HCT116 (cell line): ENCODE results near the gene BRDT. TPM values are rescaled to one million over a fixed set of nuclear protein-coding genes. Genes with fewer than 3 reads are reported as not detected.
A peak's percentile ranks its signal among the peaks of the same experiment; 100 is the strongest.

Experiments used
- ATAC-seq: fragments of 200-7000 bp; cut with Tn5 transposase; 2 replicates; pipeline ENCODE4 v1.9.1; 2020; ENCODE audit warnings: mild to moderate bottlenecking, moderate library complexity
- BruUV-seq: library from RNA; stranded (reverse); fragments of 400-500 nt; replicated peaks from 2 replicates; lab custom pipeline; 2021; lab: Mats Ljungman, UMichigan
- CTCF ChIA-PET: fragments of 300-600 bp; sonication (Branson Sonifier 250); formaldehyde crosslinking; loops from one replicate; lab custom pipeline; 2021; ENCODE audit warnings: antibody characterized with exemption; lab: Charles Lee
- POLR2A ChIA-PET: fragments of 300-600, 350-600 bp; sonication (Branson Sonifier 250); formaldehyde crosslinking; loops from one replicate; lab custom pipeline; 2021; ENCODE audit warnings: antibody characterized with exemption; lab: Charles Lee
- RAD21 ChIA-PET, 2 experiments: fragments of 300-600 bp; sonication (Branson Sonifier 250); formaldehyde crosslinking; loops; one replicate each; lab custom pipeline; 2023; ENCODE audit warnings: low total read pairs in 2 of 2; ENCODE audit not compliant: uncharacterized antibody in 2 of 2, unreplicated experiment in 2 of 2, low non-redundant PET in 1 of 2; lab: Charles Lee
- DNase-seq: peaks from one replicate; pipeline ENCODE4 v3.0.0-alpha.2; 2010; ENCODE audit warnings: low read depth, low spot score
- H2AFZ ChIP-seq: fragments of 200-600 bp; shearing (Covaris generic), sonication (generic); 2 replicates; pipeline ENCODE4 v1.6.1; 2017; ENCODE audit warnings: low read depth, mixed run types, mixed read lengths, antibody characterized with exemption, low read length; ENCODE audit not compliant: poor library complexity, severe bottlenecking
- H3K27ac ChIP-seq: 2 replicates; pipeline ENCODE4 v1.5.1; 2012; ENCODE audit warnings: low read depth, low read length
- H3K27me3 ChIP-seq: fragments of 200-600 bp; sonication (generic); 2 replicates; pipeline ENCODE4 v1.6.1; 2016; ENCODE audit warnings: mixed run types, low read length, mixed read lengths; ENCODE audit not compliant: insufficient read depth
- H3K36me3 ChIP-seq, 2 experiments: fragments of 200-500 bp in 1 of 2; fragments of 200-600 bp in 1 of 2; sonication (Bioruptor generic) in 1 of 2; sonication (generic) in 1 of 2; 2 replicates each; pipeline versions ENCODE4 v1.5.1 to v1.6.1; 2014 to 2016; ENCODE audit warnings: low read length in 2 of 2, inconsistent platforms in 1 of 2, mixed read lengths in 1 of 2, mixed run types in 1 of 2; ENCODE audit not compliant: insufficient read depth in 2 of 2, control insufficient read depth in 1 of 2
- H3K4me1 ChIP-seq, 2 experiments: fragments of 200-600 bp in 1 of 2; sonication (generic) in 1 of 2; 2 replicates each; pipeline versions ENCODE4 v1.5.1 to v1.6.1; 2012 to 2017; ENCODE audit warnings: low read length in 2 of 2, inconsistent platforms in 1 of 2, mild to moderate bottlenecking in 1 of 2, mixed read lengths in 1 of 2, mixed run types in 1 of 2, moderate library complexity in 1 of 2; ENCODE audit not compliant: insufficient read depth in 2 of 2, control insufficient read depth in 1 of 2
- H3K4me2 ChIP-seq: fragments of 200-600 bp; sonication (generic); 2 replicates; pipeline ENCODE4 v1.6.1; 2017; ENCODE audit warnings: mixed run types, low read length, mixed read lengths
- H3K4me3 ChIP-seq, 2 experiments: fragments of 200-600 bp in 1 of 2; sonication (generic) in 1 of 2; replicated peaks in 1 of 2; 2 replicates each; pipeline ENCODE4 v1.5.1; 2011 to 2016; ENCODE audit warnings: low read length in 2 of 2, control low read depth in 1 of 2, low read depth in 1 of 2, mild to moderate bottlenecking in 1 of 2, mixed read lengths in 1 of 2, mixed run types in 1 of 2
- H3K79me2 ChIP-seq: fragments of 200-600 bp; sonication (generic); 2 replicates; pipeline ENCODE4 v1.6.1; 2017; ENCODE audit warnings: mild to moderate bottlenecking, mixed run types, low read length, moderate library complexity, mixed read lengths; ENCODE audit not compliant: insufficient read depth
- H3K9ac ChIP-seq: fragments of 200-600 bp; sonication (generic); 2 replicates; pipeline ENCODE4 v1.6.1; 2016; ENCODE audit warnings: low read length, mixed read lengths
- H3K9me2 ChIP-seq: fragments of 200-600 bp; sonication (generic), shearing (Covaris generic); 2 replicates; pipeline ENCODE4 v1.6.1; 2017; ENCODE audit warnings: mixed run types, mild to moderate bottlenecking, moderate library complexity; ENCODE audit not compliant: insufficient read depth
- H3K9me3 ChIP-seq, 2 experiments: fragments of 200-500 bp in 1 of 2; fragments of 200-600 bp in 1 of 2; sonication (Bioruptor generic) in 1 of 2; sonication (generic) in 1 of 2; 2 replicates each; pipeline ENCODE4 v1.6.1; 2014 to 2017; ENCODE audit warnings: low read length in 2 of 2, mixed read lengths in 2 of 2, inconsistent platforms in 1 of 2, low read depth in 1 of 2, mild to moderate bottlenecking in 1 of 2, mixed run types in 1 of 2, moderate library complexity in 1 of 2; ENCODE audit not compliant: control insufficient read depth in 1 of 2, insufficient read depth in 1 of 2
- H4K20me1 ChIP-seq: fragments of 200-600 bp; sonication (generic), shearing (Covaris generic); 2 replicates; pipeline ENCODE4 v1.6.1; 2017; ENCODE audit warnings: mixed run types, mild to moderate bottlenecking, moderate library complexity; ENCODE audit not compliant: insufficient read depth
- CBX3 ChIP-seq: IDR thresholded peaks from 2 replicates; pipeline ENCODE4 v1.6.1; 2012; ENCODE audit warnings: low read depth
- CEBPB ChIP-seq: IDR thresholded peaks from 2 replicates; pipeline ENCODE4 v1.6.1; 2012; ENCODE audit warnings: low read depth
- EGR1 ChIP-seq: IDR thresholded peaks from 2 replicates; pipeline ENCODE4 v1.6.1; 2012; ENCODE audit warnings: low read depth
- EZH2 ChIP-seq: fragments of 200-600 bp; sonication (generic); IDR thresholded peaks from 2 replicates; pipeline ENCODE4 v1.6.1; 2017; ENCODE audit warnings: antibody characterized with exemption, mixed run types
- RAD21 ChIP-seq: IDR thresholded peaks from 2 replicates; pipeline ENCODE4 v1.6.1; 2012; ENCODE audit warnings: low read depth, mild to moderate bottlenecking
- SP1 ChIP-seq: IDR thresholded peaks from 2 replicates; pipeline ENCODE4 v1.6.1; 2012; ENCODE audit warnings: low read depth
- ZFX ChIP-seq: fragments of 450-650 bp; IDR thresholded peaks from 2 replicates; pipeline ENCODE4 v1.6.1; 2017
- intact Hi-C: fragments of 100-400 bp; cut with micrococcal nuclease; formaldehyde crosslinking; loops from 2 replicates; pipeline ENCODE4 v1.10.0; 2022
- total RNA-seq: library from RNA; stranded (reverse); gene quantifications from one replicate; pipeline ENCODE4 v1.2.1, GENCODE V29; 2021; ENCODE audit not compliant: unreplicated experiment
- TF ChIP-seq, protein P1 (sequence below): IDR thresholded peaks from 2 replicates; pipeline ENCODE4 v1.6.1; 2012
- TF ChIP-seq, protein P2 (sequence below): IDR thresholded peaks from 2 replicates; pipeline ENCODE4 v1.6.1; 2012

Gene BRDT
- total RNA-seq, 1 experiment from 2014 or later, result not detected

DNA sequence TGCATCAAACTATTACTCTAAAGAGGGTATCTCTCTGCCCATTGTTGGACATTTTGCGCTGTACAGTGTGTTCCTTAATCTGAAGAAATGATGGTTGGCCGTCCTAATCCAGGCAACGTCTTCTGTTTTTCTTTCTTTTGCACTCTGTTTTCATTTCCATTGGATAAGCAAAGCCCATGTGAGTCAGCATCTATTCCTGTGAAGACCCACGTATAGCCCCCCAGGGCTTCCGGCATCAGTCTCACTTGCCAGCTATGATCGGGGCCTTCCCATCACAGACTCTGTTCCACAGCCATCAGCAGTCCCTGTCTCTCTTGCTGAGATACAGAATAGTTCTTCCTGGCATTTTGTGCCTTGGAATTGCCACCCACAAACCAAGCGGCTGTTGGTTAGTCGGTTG lies 29.2 kb upstream of the BRDT start:
- DNase-seq (no peak), ATAC-seq (no peak)
- Histone ChIP-seq H3K27me3 (no peaks in the 10 kb centered on the region), H3K4me2 (no peak overlapping the region), H3K79me2 (no peaks in the 10 kb centered on the region), H2AFZ (no peak overlapping the region), H3K9ac (no peak overlapping the region), H3K9me3 (no peaks in the 10 kb centered on the region), H3K4me3 (no peak overlapping the region), H3K9me2 (no peaks in the 10 kb centered on the region), H4K20me1 (no peaks in the 10 kb centered on the region), H3K36me3 (no peaks in the 10 kb centered on the region), H3K27ac (no peak overlapping the region), H3K4me1 (peaks cover 4 to 9% of the 10 kb centered on the region in 2 experiments; a peak in 1 of 4 replicates)
- TF ChIP-seq EZH2 (no peak), RAD21 (no peak), EGR1 (no peak), SP1 (no peak), ZFX (no peak), CEBPB (no peak)
- intact Hi-C loops, result loop anchor here (10.0 kb wide), 1 partner anchor 755 kb away; no protein-coding TSS in a partner anchor
- POLR2A ChIA-PET, result no interaction called here
- CTCF ChIA-PET, result no interaction called here
- RAD21 ChIA-PET, result no interaction called here
- no TSS peak for BruUV-seq

DNA sequence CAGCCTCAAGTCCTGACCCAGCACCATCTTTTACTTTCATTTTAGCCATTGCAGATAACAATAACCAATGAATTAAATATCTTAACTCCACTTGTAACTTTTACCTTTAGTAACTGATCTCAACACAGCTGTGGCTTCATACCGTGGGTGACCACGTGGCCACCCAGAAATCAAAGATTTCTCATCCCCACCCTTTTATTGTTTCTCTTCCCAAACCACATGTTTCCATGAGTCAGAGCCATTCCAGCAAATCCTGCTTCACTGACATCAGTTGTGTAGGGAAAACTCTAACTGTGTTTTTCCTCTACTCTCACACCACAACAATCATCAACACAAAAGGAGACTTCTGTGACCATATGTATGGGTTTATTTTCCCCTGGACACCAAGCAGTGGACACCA lies 25.1 kb upstream of the BRDT start:
- H3K27me3 ChIP-seq, result no peaks in the 10 kb centered on the region
- intact Hi-C loops, result loop anchor here (10.0 kb wide), 1 partner anchor 759 kb away; no protein-coding TSS in a partner anchor
- RAD21 ChIA-PET, result no interaction called here
- DNase-seq (no peak), ATAC-seq (no peak)
- POLR2A ChIA-PET, result no interaction called here
- no peaks in the 10 kb centered on the region for H3K9me3 ChIP-seq
- H3K4me3 ChIP-seq, result no peak overlapping the region
- 0 out of 2 replicates have a peak overlapping the region, but pooled peaks have one; percentile 14 for H3K4me2 ChIP-seq
- H3K36me3 ChIP-seq, result no peaks in the 10 kb centered on the region
- H3K27ac ChIP-seq, result no peak overlapping the region
- BruUV-seq, result no TSS peak
- peaks cover 4 to 9% of the 10 kb centered on the region in 2 experiments; a peak in 1 of 4 replicates for H3K4me1 ChIP-seq
- no peak overlapping the region for H3K9ac ChIP-seq
- CTCF ChIA-PET, result no interaction called here
- no peaks in the 10 kb centered on the region for H3K9me2 ChIP-seq
- H3K79me2 ChIP-seq, result no peaks in the 10 kb centered on the region
- peak overlapping the region; percentile 78 for H2AFZ ChIP-seq
- TF ChIP-seq CBX3, result 0 out of 2 replicates have a peak, but pooled peaks have one; percentile 19
- TF ChIP-seq, protein P1, sequence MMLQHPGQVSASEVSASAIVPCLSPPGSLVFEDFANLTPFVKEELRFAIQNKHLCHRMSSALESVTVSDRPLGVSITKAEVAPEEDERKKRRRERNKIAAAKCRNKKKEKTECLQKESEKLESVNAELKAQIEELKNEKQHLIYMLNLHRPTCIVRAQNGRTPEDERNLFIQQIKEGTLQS, result no peak
- TF ChIP-seq, protein P2, sequence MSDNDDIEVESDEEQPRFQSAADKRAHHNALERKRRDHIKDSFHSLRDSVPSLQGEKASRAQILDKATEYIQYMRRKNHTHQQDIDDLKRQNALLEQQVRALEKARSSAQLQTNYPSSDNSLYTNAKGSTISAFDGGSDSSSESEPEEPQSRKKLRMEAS, result peak; percentile 47; the same call in 1 of the 2 replicates
- H4K20me1 ChIP-seq, result no peaks in the 10 kb centered on the region
